BJ (cell line): ENCODE measurements around the gene CD247. TPM values are rescaled to one million over a fixed set of nuclear protein-coding genes. Genes with fewer than 3 reads are reported as not detected.

Experiments used
- CTCF ChIA-PET: fragments of 350-600 bp; formaldehyde crosslinking; extraction: SDS; loops from one replicate; lab custom pipeline; 2021; ENCODE audit warnings: antibody characterized with exemption, inconsistent platforms; lab: Yijun Ruan, JAX
- POLR2A ChIA-PET: fragments of 300-600 bp; sonication (Branson Sonifier 250); formaldehyde crosslinking; extraction: SDS; loops from one replicate; lab custom pipeline; 2021; ENCODE audit warnings: antibody characterized with exemption; lab: Charles Lee
- DNase-seq: peaks from one replicate; pipeline ENCODE4 v3.0.0-alpha.2; 2011; ENCODE audit warnings: low read depth
- H3K27me3 ChIP-seq: 2 replicates; pipeline ENCODE4 v1.6.0; 2011; ENCODE audit warnings: low read length; ENCODE audit not compliant: control insufficient read depth, insufficient read depth
- H3K36me3 ChIP-seq: 2 replicates; pipeline ENCODE4 v1.5.1; 2011; ENCODE audit warnings: low read length; ENCODE audit not compliant: control insufficient read depth, insufficient read depth
- H3K4me3 ChIP-seq: 2 replicates; pipeline ENCODE4 v1.5.1; 2011; ENCODE audit warnings: low read depth, mild to moderate bottlenecking, control low read depth, low read length
- CTCF ChIP-seq: IDR thresholded peaks from 2 replicates; pipeline ENCODE4 v1.5.1; 2011; ENCODE audit warnings: low read depth, mild to moderate bottlenecking, control low read depth, inconsistent platforms, low read length, moderate library complexity; ENCODE audit not compliant: insufficient read depth
- polyA plus RNA-seq: library from polyadenylated mRNA; depleted of rRNA; stranded (reverse); fragments of >200 nt; gene quantifications from 2 replicates; pipeline ENCODE4 v1.2.3, GENCODE V29; 2011

The CD247 gene
- polyA plus RNA-seq, 1 experiment: not detected

GRCh38 chr1:167409183-167409582 is 109.1 kb downstream of the CD247 start:
- H3K36me3 ChIP-seq: peaks cover 4% of the 10 kb centered on the region
- DNase-seq: no peak
- 0 out of 2 replicates have a peak, but pooled peaks have one; percentile 3 for TF ChIP-seq CTCF
- H3K27me3 ChIP-seq: no peaks in the 10 kb centered on the region
- POLR2A ChIA-PET: no interaction called here
- no peak overlapping the region for H3K4me3 ChIP-seq
- CTCF ChIA-PET: interaction anchor here (1.0 to 1.4 kb wide), 4 partner anchors 10 to 141 kb away, joined by 3 to 4 read pairs (median 3); no protein-coding TSS in a partner anchor

- POLR2A ChIA-PET: no interaction called here
- Histone ChIP-seq H3K27me3 (no peaks in the 10 kb centered on the region), H3K36me3 (peaks cover 4% of the 10 kb centered on the region), H3K4me3 (no peak overlapping the region)
- CTCF ChIA-PET: interaction anchor here (1.0 to 1.4 kb wide), 2 partner anchors 16 to 140 kb away, joined by 3 read pairs; no protein-coding TSS in a partner anchor
- no peak for TF ChIP-seq CTCF
- DNase-seq: no peak
Observed at GRCh38 chr1:167408355-167408754, 110.0 kb downstream of the CD247 start.

DNA sequence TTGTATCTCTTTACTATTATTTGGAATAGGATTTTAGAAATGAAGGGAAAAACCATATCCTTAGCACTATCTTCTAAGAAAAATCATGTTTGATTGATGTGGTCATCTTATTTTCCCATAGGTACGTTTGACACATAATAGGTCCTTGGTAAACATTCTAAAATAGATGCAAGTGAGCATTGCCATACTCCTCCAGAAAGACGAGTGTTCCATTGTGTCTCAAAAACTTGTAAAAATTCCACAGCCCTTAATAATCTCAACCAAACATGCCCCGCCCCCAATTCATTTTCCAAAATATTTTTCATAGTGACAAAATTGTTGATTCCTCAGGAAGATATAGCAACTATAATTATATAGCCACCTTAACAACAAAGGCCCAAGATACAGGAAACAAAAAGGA is 113.4 kb downstream of the CD247 start:
- no peak for TF ChIP-seq CTCF
- DNase-seq: no peak
- no peak overlapping the region for H3K4me3 ChIP-seq
- POLR2A ChIA-PET: no interaction called here
- H3K27me3 ChIP-seq: no peaks in the 10 kb centered on the region
- H3K36me3 ChIP-seq: no peaks in the 10 kb centered on the region; the same call in 1 of the 2 replicates
- CTCF ChIA-PET: interaction anchor here (0.7 to 1.6 kb wide), 3 partner anchors 10 to 136 kb away, joined by 3 read pairs; no protein-coding TSS in a partner anchor

- POLR2A ChIA-PET: no interaction called here
- CTCF ChIA-PET: interaction anchor here (0.7 to 3.5 kb wide), 4 partner anchors 20 to 137 kb away, joined by 3 to 16 read pairs (median 4); no protein-coding TSS in a partner anchor
Observed at GRCh38 chr1:167404161-167404888, 114.0 kb downstream of the CD247 start.

More at GRCh38 chr1:167404161-167404888, 114.0 kb downstream of the CD247 start:
- no peaks in the 10 kb centered on the region for H3K27me3 ChIP-seq
- TF ChIP-seq CTCF: no peak
- DNase-seq: no peak
- H3K4me3 ChIP-seq: no peak overlapping the region
- H3K36me3 ChIP-seq: no peaks in the 10 kb centered on the region; the same call in 1 of the 2 replicates
